ENCODE measurements around the gene FRMD8. TPM values are rescaled to one million over a fixed set of nuclear protein-coding genes. Genes with fewer than 3 reads are reported as not detected.

FRMD8 gene
- total and polyA plus RNA-seq, 2 of the 4 experiments (the other 2 are of a cell fraction): 11.3 to 19.8 TPM

DNA sequence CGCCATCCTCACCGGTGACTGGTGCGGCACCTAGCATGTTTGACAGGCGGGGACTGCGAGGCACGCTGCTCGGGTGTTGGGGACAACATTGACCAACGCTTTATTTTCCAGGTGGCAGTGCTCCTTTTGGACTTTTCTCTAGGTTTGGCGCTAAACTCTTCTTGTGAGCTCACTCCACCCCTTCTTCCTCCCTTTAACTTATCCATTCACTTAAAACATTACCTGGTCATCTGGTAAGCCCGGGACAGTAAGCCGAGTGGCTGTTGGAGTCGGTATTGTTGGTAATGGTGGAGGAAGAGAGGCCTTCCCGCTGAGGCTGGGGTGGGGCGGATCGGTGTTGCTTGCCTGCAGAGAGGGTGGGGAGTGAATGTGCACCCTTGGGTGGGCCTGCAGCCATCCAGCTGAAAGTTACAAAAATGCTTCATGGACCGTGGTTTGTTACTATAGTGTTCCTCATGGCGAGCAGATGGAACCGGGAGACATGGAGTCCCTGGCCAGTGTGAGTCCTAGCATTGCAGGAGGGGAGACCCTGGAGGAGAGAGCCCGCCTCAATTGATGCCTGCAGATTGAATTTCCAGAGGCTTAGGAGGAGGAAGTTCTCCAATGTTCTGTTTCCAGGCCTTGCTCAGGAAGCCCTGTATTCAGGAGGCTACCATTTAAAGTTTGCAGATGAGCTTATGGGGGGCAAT lies 37.2 kb downstream of the FRMD8 start:
- Histone ChIP-seq H4K91ac (ENCODE audit: insufficient read depth, low read depth, low read length) (no peak overlapping the region), H2AK5ac (ENCODE audit: low read depth, low read length) (no peak overlapping the region; the same call in 1 of the 2 replicates), H3K9me3 (ENCODE audit: control insufficient read depth, insufficient read depth, low read length) (no peaks in the 10 kb centered on the region), H3K79me1 (ENCODE audit: low read depth in 1 of 2, low read length in 2 of 2) (peaks cover 6 to 36% of the 10 kb centered on the region in 2 experiments; a peak in 2 of 4 replicates), H2AK9ac (replicated peaks; ENCODE audit: low read depth, low read length, poor library complexity) (peak overlapping the region; percentile 80), H2BK5ac (ENCODE audit: low read depth, low read length, poor library complexity, severe bottlenecking) (peak overlapping the region; percentile 42), H4K20me1 (ENCODE audit: insufficient read depth, low read length) (peaks cover 65% of the 10 kb centered on the region), H2BK120ac (ENCODE audit: low read depth, low read length) (no peak overlapping the region), H3K18ac (ENCODE audit: low read depth, low read length) (peak overlapping the region; percentile 55), H3K4me2 (ENCODE audit: low read depth, low read length) (peak overlapping the region; percentile 80), H4K5ac (ENCODE audit: low read depth, low read length) (no peak overlapping the region; the same call in 1 of the 2 replicates), H3K27me3 (ENCODE audit: control insufficient read depth, insufficient read depth, low read length) (no peaks in the 10 kb centered on the region), H3K9ac (ENCODE audit: low read depth, low read length) (peak overlapping the region; percentile 97), H3K9me1 (ENCODE audit: insufficient read depth, low read length) (no peaks in the 10 kb centered on the region), H3K56ac (ENCODE audit: extremely low read depth, insufficient read depth, low read length) (peak overlapping the region; percentile 84), H3K4me3 (ENCODE audit: insufficient read depth, low read depth, low read length) (peak overlapping the region; percentile 92), H2BK20ac (ENCODE audit: low read depth, low read length) (no peak overlapping the region), H3K14ac (replicated peaks; ENCODE audit: low read depth, low read length) (peak overlapping the region; percentile 95), H3K23ac (ENCODE audit: low read depth, low read length) (peak overlapping the region; percentile 99), H3K4me1 (ENCODE audit: control insufficient read depth, insufficient read depth, low read length) (peaks cover 13% of the 10 kb centered on the region), H3K4ac (ENCODE audit: low read depth, low read length) (peak overlapping the region; percentile 72), H4K8ac (ENCODE audit: low read depth in 2 of 2, low read length in 2 of 2) (peak overlapping the region in 1 of 2 experiments; percentile 53; a peak in 2 of 4 replicates), H3K36me3 (ENCODE audit: control insufficient read depth, insufficient read depth, low read length) (peaks cover 35% of the 10 kb centered on the region), H2BK15ac (ENCODE audit: low read depth, low read length) (no peak overlapping the region), H2AFZ (replicated peaks; ENCODE audit: low read length, poor library complexity) (peak overlapping the region; percentile 4), H3K27ac (ENCODE audit: insufficient read depth, low read length) (peak overlapping the region; percentile 97)
- in situ Hi-C loops (cut with MboI; ENCODE audit: low sequenced_read_pairs): no loop called here
- WGBS, 2 experiments (ENCODE audit: extremely low coverage in 2 of 2, insufficient read length in 1 of 2): 21% methylated on average over 7 of the region's 19 CpGs; no CpG with 5 or more reads in 1 of the 2 experiments
- peak; percentile 97 for TF ChIP-seq CHD1 (IDR thresholded peaks at IDR 0.05; ENCODE audit: low read depth, low read length)
- no peak for TF ChIP-seq FOS (IDR thresholded peaks at IDR 0.05; ENCODE audit: low read depth, low read length)
- TF ChIP-seq RAD21 (IDR thresholded peaks at IDR 0.05; ENCODE audit: low read length): 0 out of 2 replicates have a peak, but pooled peaks have one; percentile 3
- intact Hi-C loops (cut with micrococcal nuclease): no loop called here
- ChIA-PET POLR2A (ENCODE audit: unreplicated experiment) (interaction anchor here (0.6 to 6.3 kb wide), 24 partner anchors 21 to 148 kb away, joined by 3 to 125 read pairs (median 4); partner anchors contain the start of genes MALAT1, SCYL1 and SLC25A45), CTCF (interaction anchor here (0.6 kb wide), 1 partner anchor 58 kb away, joined by 6 read pairs; no protein-coding TSS in a partner anchor)
- no peak for ATAC-seq (ENCODE audit: low read depth)
- dilution Hi-C loops (cut with HindIII; ENCODE audit: low sequenced_read_pairs, unreplicated experiment): no loop called here
- no TSS peak for BruUV-seq (replicated peaks)
- DNase-seq: peak; percentile 32

Data from IMR-90 (cell line).